Tibial nerve (tissue), 4 donors: ENCODE measurements around the gene COL6A5. TPM values are rescaled to one million over a fixed set of nuclear protein-coding genes. Genes with fewer than 3 reads are reported as not detected.
A peak's percentile ranks its signal among the peaks of the same experiment; 100 is the strongest.

ENCODE experiments used
- DNase-seq, 2 donors: peaks; one replicate each; pipeline ENCODE4 v3.0.0-alpha.2; 2019; ENCODE audit warnings: low spot score in 2 of 2
- H3K27ac ChIP-seq, 4 donors: fragments of 200-600 bp; sonication (generic) in 3 of 4; one replicate each; pipeline ENCODE4 v1.5.1; 2017 to 2019; ENCODE audit warnings: mild to moderate bottlenecking in 1 of 4
- H3K27me3 ChIP-seq, 2 donors: fragments of 200-600 bp; sonication (generic) in 1 of 2; one replicate each; pipeline versions ENCODE4 v1.5.1 to v1.6.0; 2017 to 2019
- H3K36me3 ChIP-seq, 3 donors: fragments of 200-600 bp; sonication (generic); one replicate each; pipeline ENCODE4 v1.5.1; 2018 to 2019
- H3K4me1 ChIP-seq, 4 donors: fragments of 200-600 bp; sonication (generic) in 3 of 4; one replicate each; pipeline ENCODE4 v1.5.1; 2017 to 2019
- H3K4me3 ChIP-seq, 4 donors: fragments of 200-600 bp; sonication (generic) in 3 of 4; one replicate each; pipeline ENCODE4 v1.5.1; 2017 to 2019; ENCODE audit warnings: mild to moderate bottlenecking in 1 of 4, moderate library complexity in 1 of 4
- H3K9me3 ChIP-seq, 4 donors: fragments of 200-600 bp; sonication (generic) in 3 of 4; one replicate each; pipeline ENCODE4 v1.5.1; 2017 to 2019
- EP300 ChIP-seq, 2 donors: sonication (generic); formaldehyde crosslinking; IDR thresholded peaks; one replicate each; pipeline ENCODE4 v1.6.1; 2017; ENCODE audit warnings: antibody characterized with exemption in 2 of 2, mild to moderate bottlenecking in 1 of 2
- POLR2A ChIP-seq, 2 donors: fragments of 450-650 bp; IDR thresholded peaks; one replicate each; pipeline ENCODE4 v1.6.1; 2017; ENCODE audit warnings: antibody characterized with exemption in 2 of 2, mild to moderate bottlenecking in 2 of 2, moderate library complexity in 2 of 2
- whole genome bisulfite sequencing, 2 donors: methylation state at CpG; one replicate each; pipeline ENCODE4 v1.1.5; 2018; 5-methylcytosine and 5-hydroxymethylcytosine counted together
- total RNA-seq, 4 donors: library from RNA; depleted of rRNA; stranded (reverse); fragments of >200 nt; gene quantifications; one replicate each; pipeline ENCODE4 v1.1.0, GENCODE V29; 2016
- TF ChIP-seq, protein P1 (sequence below), 5 experiments: fragments of 200-600 bp in 3 of 5; fragments of 450-650 bp in 2 of 5; sonication (generic) in 3 of 5; IDR thresholded peaks; one replicate each; pipeline ENCODE4 v1.5.1; 2016 to 2019; ENCODE audit warnings: antibody characterized with exemption in 5 of 5, mild to moderate bottlenecking in 3 of 5, moderate library complexity in 2 of 5

Gene COL6A5
- total RNA-seq, 4 donors from 2014 or later: not detected

DNA sequence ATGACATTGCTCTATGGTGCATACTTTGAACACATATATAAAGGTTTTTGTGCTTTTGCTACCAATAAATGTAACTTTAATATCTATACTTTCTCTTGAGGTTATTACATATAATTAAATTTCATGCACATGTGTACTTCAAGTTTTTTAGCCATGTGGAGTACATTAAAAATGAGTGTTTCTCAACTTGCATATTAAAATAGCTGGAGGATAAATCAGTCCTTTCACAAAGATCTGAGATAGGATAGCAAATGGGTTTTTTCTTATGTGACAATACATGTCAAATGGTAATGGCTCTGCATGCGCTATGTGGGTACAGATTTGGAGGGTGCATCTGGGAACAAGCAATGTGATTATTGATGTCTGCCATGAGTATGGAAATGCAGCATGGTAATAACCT is 122.8 kb downstream of the COL6A5 start:
- WGBS, 2 donors: 96 to 100% methylated on average over 1 of the region's 1 CpG
- TF ChIP-seq EP300 (IDR thresholded peaks at IDR 0.05) (no peak), POLR2A (IDR thresholded peaks at IDR 0.05) (no peak)
- TF ChIP-seq, protein P1, sequence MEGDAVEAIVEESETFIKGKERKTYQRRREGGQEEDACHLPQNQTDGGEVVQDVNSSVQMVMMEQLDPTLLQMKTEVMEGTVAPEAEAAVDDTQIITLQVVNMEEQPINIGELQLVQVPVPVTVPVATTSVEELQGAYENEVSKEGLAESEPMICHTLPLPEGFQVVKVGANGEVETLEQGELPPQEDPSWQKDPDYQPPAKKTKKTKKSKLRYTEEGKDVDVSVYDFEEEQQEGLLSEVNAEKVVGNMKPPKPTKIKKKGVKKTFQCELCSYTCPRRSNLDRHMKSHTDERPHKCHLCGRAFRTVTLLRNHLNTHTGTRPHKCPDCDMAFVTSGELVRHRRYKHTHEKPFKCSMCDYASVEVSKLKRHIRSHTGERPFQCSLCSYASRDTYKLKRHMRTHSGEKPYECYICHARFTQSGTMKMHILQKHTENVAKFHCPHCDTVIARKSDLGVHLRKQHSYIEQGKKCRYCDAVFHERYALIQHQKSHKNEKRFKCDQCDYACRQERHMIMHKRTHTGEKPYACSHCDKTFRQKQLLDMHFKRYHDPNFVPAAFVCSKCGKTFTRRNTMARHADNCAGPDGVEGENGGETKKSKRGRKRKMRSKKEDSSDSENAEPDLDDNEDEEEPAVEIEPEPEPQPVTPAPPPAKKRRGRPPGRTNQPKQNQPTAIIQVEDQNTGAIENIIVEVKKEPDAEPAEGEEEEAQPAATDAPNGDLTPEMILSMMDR (IDR thresholded peaks at IDR 0.05): no peak
- no peak for DNase-seq

DNA sequence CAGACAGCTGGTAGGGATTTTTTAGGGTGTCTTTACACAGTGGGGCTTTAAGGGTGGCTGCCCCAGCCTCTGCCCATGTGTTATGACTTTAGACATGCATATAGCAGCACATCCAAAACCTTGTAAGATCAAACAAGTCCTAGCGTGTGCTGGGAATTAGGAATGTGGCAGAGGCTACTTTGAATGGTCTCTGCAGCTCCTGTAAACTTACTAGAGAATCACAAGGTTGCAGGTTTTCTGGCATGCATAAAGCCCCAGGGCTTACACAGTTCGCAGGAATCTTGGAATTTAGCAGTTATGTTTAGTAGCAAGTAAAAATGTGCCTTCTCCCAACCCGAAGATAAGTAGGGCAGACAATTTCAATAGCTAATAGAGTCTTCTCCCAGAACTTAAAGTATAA is 124.7 kb downstream of the COL6A5 start:
- TF ChIP-seq EP300 (IDR thresholded peaks at IDR 0.05) (no peak), POLR2A (IDR thresholded peaks at IDR 0.05) (no peak)
- TF ChIP-seq, protein P1 (IDR thresholded peaks at IDR 0.05): no peak
- Histone ChIP-seq H3K4me1 (no peaks in the 10 kb centered on the region), H3K9me3 (peaks cover 0 to 4% (median 0%) of the 10 kb centered on the region in 4 donors), H3K36me3 (no peaks in the 10 kb centered on the region), H3K27me3 (no peaks in the 10 kb centered on the region), H3K27ac (no peak overlapping the region), H3K4me3 (no peak overlapping the region)
- no peak for DNase-seq
- WGBS, 2 donors: 38 to 44% methylated on average over 3 of the region's 3 CpGs

More for the DNA sequence above, 122.8 kb downstream of the COL6A5 start:
- no peaks in the 10 kb centered on the region for H3K4me1 ChIP-seq
- no peaks in the 10 kb centered on the region for H3K27me3 ChIP-seq
- H3K9me3 ChIP-seq: no peaks in the 10 kb centered on the region
- no peak overlapping the region for H3K27ac ChIP-seq
- H3K36me3 ChIP-seq: no peaks in the 10 kb centered on the region
- H3K4me3 ChIP-seq: no peak overlapping the region

DNA sequence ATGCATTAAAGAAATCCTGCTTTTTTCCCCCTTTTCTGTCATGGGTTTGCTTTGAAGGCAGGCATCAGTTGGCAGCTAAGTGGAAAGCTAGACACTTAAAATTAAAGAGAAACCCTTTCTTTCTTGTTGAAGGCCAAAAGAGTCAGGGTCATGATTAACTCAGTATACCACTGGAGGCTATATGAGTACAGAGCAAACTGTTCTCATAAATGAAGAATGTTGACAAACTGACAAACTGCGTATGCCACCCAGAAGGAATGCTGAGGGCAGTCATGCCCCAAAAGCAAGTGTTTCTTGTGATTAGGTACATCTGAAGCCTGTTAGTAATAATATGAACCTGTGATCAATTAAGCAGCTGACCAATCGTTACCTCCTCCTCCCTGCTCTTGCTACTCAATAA is 127.9 kb downstream of the COL6A5 start:
- Histone ChIP-seq H3K27me3 (no peaks in the 10 kb centered on the region), H3K27ac (no peak overlapping the region), H3K4me3 (no peak overlapping the region), H3K36me3 (no peaks in the 10 kb centered on the region), H3K9me3 (peaks cover 0 to 4% (median 0%) of the 10 kb centered on the region in 4 donors), H3K4me1 (no peaks in the 10 kb centered on the region)
- no peak for DNase-seq
- WGBS, 2 donors: 39 to 71% methylated on average over 2 of the region's 2 CpGs
- TF ChIP-seq, protein P1 (IDR thresholded peaks at IDR 0.05): no peak
- TF ChIP-seq POLR2A (IDR thresholded peaks at IDR 0.05) (no peak), EP300 (IDR thresholded peaks at IDR 0.05) (no peak)

DNA sequence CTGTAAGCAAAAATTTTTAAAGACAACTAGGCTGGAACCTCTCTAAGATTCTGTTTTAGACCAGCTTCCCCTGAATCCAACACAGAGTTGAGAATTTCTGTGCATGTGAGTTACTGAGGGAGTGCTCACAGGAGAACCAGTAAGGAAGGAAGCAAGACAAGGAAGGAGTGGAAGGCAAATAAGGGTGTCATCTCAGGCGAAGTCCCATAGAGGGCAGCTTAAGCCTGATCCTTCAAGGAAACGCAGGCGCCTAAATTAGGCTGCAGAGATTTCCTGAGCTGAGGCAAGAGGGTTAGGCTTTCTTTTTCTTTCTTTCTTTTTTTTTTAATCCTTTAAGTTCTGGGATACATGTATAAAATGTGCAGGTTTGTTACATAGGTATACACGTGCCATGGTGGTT is 135.3 kb downstream of the COL6A5 start:
- Histone ChIP-seq H3K4me1 (no peaks in the 10 kb centered on the region), H3K36me3 (no peaks in the 10 kb centered on the region), H3K27ac (no peak overlapping the region), H3K27me3 (no peaks in the 10 kb centered on the region), H3K9me3 (peaks cover 0 to 4% (median 0%) of the 10 kb centered on the region in 4 donors), H3K4me3 (no peak overlapping the region)
- 21 to 23% methylated on average over 4 of the region's 4 CpGs for WGBS, 2 donors
- peak in 1 of 2 donors; percentile 12 for DNase-seq
- TF ChIP-seq, protein P1 (IDR thresholded peaks at IDR 0.05): peak in 1 of 5 experiments; percentile 26
- no peak for TF ChIP-seq EP300 (IDR thresholded peaks at IDR 0.05)

DNA sequence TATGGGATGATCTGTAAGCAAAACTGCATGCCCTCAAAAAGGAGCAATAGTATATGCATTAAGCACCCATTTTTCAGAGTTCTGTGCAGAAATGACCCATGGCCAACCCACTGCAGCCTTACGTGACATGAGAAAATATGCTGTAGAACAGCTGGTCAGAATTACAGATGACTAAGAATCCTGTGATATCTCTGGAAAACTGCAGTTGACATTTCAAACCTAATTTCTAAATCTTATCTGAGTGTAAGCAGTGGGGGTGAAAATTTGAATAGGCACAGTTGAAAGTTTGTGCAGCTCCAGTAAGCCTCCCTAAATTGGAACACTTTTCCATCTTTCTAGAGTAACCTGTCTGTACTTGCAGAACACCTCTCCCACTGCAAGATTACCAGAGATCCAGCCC is 142.8 kb downstream of the COL6A5 start:
- Histone ChIP-seq H3K27ac (no peak overlapping the region), H3K27me3 (no peaks in the 10 kb centered on the region), H3K4me1 (no peaks in the 10 kb centered on the region), H3K4me3 (no peak overlapping the region), H3K9me3 (no peaks in the 10 kb centered on the region), H3K36me3 (no peaks in the 10 kb centered on the region)
- DNase-seq: no peak
- TF ChIP-seq, protein P1 (IDR thresholded peaks at IDR 0.05): no peak
- TF ChIP-seq POLR2A (IDR thresholded peaks at IDR 0.05) (no peak), EP300 (IDR thresholded peaks at IDR 0.05) (no peak)
- 79 to 90% methylated on average over 1 of the region's 1 CpG for WGBS, 2 donors
